HG03060 (cell line): Measurements from ENCODE around the gene KPNA3.
"Not testable (repeated sequence)": the region's sequence is repeated elsewhere in the genome, so short reads cannot be mapped to it uniquely, and the experiment has no call there.

Experiments used
- ATAC-seq: cut with Tn5 transposase; IDR thresholded peaks from one replicate; pipeline ENCODE4 v1.9.1; 2021; ENCODE audit warnings: low read depth, moderate number of reproducible peaks; ENCODE audit not compliant: unreplicated experiment

Gene KPNA3

DNA sequence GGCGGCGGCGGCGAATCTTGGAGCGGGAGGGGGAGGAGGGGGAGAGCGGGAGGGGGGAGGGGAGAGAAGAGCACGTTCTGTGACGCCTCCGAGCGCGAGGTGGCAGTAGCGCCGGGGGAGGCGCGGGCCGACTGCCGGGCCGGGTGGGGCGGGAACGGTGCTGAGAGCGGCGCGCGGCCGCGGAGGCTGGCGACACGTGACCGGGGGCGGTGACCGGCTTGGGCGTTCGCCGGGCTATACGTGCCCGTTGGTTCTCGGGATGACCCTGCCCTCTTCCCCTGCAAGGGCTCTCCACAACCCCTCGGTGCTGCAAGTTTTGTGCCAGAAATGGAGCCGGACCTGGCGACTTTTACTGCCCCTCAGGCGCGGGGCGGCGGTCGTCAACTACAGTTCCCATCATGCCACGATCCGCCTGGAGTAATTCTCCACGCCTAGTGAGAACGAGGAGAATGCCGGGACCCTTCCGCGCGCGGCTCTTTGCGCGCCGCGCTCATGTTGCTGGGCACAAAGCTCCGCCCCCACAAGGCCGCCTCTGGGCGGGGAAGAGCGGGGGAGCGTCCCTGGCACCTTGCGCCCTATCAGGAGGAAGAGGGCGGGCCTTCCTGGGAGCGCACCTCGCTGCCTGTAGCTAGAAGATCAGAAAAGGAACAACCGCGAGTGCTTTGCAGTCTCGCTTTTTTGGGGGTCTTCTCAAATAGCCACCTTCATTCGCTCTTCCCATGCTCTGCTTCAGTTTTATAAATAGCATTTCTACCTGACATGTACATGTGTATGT, at the start of gene KPNA3:
TSS of gene KPNA3 (minus strand) at position 133 of the 775 bp plus-strand sequence. CDS start 176 bp downstream, outside the sequence.
- ATAC-seq = peak; percentile 70

DNA sequence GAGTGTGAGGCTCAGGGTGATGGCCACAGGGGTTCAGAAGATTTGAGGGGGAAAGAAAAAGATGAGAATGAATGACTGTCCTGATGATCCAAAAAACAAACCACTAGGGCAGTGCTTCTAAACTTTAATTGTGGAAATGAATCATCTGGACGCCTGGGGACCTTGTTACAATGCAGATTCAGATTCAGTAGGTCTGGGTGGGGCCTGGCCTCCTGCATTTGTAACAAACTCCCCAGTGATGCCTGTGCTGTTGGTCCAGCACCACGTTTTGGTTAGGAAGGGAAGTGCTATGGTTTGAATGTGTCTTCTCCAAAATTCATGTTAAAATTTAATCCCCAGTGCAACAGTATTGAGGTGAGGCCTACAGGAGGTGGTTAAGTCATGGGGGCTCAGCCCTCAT, 49.5 kb upstream of the KPNA3 start:
- no peak for ATAC-seq

- no peak for ATAC-seq
Measured at GRCh38 chr13:49840675-49841074, 48.2 kb upstream of the KPNA3 start.

GRCh38 chr13:49840266-49840665, 47.8 kb upstream of the KPNA3 start:
- no peak for ATAC-seq

DNA sequence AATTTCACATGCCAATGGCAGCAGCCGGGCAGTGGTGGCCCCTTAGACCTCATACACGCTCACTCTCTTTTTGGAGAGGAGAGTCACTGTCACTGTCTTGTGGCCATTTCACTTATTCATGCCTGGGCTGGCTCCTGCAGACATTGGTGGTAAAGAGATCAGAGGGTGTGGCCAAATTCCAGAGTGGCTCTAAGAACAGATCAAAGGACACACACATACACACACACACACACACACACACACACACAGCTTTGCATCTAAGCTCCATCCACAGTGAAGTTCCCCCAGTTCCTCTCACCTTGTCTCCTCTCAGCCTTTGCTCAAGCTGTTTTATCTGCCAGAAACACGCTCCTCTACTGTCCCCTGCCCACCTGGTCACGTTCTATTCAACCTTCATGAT, 46.5 kb upstream of the KPNA3 start:
- ATAC-seq = no peak

DNA sequence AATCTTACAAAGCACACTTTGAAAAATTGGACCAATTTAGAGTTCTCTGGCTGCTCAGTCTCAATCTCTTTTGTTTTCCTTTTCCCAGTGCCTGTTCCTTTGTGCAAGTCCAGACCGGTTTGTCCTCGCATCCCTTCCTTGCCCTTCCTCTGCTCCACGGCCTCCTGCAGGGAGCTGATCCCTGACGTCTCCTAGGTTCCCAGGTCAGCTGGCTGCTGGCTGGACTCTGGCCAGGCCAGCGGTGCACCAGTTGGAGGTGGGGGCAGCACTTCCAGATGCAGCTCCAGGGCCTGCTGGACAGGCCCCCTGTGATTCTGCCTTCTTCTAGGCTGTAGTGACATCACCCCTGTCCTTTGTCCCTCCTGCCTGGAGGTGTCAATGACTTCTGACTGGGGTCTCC, 44.0 kb upstream of the KPNA3 start:
- ATAC-seq = no peak

DNA sequence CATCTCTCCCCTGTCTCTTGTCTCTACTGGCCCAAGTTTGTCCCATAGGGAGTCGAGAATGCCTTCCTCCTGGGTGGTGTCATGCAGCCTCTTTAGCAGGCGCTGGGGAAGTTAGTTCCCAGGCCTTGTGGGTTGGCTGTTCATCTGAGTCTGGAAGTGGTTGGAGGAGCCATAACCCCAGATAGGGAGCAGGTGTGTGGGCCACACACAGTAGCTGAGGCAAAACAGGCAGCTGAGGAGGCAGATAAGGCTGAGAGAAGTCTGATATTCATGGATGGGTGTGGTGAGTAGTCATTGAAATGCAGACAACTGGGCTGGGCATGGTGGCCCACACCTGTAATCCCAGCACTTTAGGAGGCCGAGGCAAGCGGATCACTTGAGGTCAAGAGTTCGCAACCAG, 40.9 kb upstream of the KPNA3 start:
- ATAC-seq = no peak

DNA sequence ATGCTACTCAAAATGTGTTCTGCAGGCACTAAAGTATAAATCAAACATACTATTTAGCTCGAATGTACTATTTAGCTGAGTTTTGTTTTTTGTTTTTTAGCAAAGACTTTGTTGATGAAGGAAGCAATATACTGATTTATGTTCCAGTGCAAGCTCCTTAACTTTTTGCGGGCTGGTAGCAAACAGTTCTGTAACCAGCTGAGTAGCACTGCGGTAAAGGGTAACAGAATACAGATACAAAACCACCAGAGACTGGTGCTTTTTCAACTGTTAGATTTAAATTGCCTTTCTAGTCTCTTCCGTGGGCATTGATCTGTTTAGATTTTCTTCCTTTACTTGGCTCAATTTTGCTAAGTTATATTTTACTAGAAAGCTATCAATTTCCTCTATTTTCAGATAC, 39.0 kb upstream of the KPNA3 start:
- no peak for ATAC-seq

DNA sequence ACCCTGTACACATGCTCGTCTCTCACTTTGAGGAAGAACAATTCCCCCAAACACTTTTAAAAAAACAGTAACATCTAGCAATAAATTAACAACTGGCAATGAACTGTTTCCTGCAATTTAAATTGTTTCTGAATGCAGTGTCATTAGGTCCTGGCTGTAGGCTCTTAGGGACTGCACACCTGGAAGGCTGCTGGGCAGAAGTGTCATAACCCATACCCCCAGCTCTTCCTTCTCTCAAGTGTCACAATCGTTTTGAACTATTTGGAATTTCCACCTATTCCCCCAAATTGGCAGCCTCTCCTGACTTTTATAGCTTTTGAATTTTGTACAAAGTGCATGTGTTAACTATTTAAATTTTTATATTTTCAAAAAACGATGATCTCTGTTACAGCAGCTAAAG, 38.2 kb upstream of the KPNA3 start:
- ATAC-seq = no peak

DNA sequence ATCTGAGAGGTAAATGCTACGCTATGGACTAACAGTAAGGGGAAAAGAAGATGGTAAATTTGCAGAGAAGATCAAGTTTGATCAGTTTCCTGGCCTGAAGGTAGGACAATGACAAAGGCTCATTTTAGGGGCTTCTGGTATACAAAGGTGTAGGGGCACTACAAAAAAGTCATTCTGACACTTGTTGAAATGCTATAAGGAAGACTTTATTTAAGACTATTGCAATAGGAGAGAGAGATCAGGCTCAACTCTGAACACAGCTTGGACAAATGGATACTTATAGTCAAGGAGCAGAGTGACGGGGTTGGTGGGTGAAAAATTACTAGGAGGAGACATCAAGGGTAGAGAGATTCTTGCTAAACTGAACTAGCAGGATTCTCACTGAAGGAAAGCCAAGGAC, 37.2 kb upstream of the KPNA3 start:
- ATAC-seq = no peak

- no peak for ATAC-seq
Measured at GRCh38 chr13:49828453-49828852, 36.0 kb upstream of the KPNA3 start.

GRCh38 chr13:49827891-49828290, 35.4 kb upstream of the KPNA3 start:
- no peak for ATAC-seq

GRCh38 chr13:49827336-49827735, 34.9 kb upstream of the KPNA3 start:
- ATAC-seq = no peak

DNA sequence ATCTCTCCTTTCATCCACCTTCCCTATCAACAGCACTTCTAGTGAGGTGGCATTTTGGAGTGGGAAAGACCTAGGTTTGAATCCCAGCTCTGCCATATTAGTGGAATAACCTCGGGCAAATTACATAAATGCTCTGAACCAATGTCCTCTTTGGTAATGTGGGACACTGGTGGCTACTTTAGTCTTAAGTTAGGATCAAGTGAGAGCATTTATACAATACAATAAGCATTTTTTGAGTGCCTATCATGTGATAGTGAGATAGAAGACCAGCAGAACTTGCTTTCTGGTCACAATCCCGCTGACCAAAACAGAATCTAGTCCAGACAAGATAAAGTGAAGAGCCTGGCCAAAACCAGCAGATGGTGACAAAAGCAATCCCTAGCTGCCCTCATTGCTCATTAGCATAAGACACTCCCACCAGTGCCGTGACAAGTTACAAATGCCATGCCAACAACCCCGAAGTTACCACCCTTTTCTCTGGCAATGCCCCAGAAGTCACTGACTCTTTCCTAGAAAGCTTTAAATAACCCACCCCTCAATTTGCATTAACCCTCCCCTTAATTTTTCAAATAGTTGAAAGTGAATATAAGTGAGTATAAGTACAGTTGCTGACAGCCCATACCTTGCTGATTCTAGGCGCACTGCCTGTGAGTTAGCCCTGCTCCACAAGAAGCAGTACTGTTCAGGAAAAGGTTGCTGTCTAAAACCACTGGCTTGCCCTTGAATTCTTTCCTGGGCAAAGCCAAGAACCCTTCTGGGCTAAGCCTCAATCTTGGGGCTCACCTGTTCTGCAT, 28.9 kb upstream of the KPNA3 start:
- ATAC-seq = no peak

DNA sequence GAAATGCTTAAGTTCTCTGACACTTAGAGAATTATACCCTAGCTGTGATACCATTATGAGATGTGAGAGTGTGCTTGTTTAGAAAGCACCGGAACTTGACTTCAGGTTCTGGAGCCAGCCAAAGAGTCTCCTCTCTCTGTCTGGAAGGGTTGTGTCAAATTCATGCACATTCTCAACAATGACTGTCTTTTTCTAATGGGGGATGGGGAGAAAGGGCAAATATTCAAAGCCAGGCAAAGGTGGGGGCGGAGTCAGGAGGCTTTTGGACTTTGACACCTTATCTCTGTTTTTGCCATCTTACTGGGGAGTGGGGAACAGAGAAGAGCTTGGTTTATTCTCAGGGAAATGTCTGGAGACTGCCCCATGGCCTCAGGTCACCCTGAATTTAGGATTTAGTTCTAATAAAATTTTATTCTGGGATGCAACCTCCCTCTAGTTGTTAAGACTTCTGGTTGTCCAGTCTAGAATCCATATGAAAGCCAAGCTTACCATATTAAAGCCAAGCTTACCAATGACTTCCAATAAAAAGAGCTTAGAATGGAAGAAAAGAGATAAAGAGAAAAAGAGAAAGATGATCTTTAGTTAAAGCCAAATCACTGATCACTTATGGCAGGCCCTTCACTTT, 28.2 kb upstream of the KPNA3 start:
- ATAC-seq = no peak

DNA sequence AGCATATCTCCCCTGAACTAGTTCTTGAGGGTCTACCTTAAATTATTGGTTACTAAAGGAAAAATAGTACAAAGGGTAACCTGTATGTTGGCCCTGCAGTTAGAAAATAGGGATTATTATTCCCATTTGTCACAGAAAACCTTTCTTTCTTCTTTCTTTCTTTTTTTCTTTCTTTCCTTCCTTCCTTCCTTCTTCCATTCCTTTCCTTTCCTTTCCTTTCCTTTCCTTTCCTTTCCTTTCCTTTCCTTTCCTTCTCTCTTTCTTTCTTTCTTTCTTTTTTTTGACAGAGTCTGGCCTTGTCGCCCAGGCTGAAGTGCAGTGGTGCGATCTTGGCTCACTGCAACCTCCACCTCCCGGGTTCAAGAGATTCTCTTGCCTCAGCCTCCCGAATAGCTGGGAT, 23.6 kb upstream of the KPNA3 start:
- ATAC-seq = not testable (repeated sequence)

- no peak for ATAC-seq
Measured at GRCh38 chr13:49814551-49815270, 22.2 kb upstream of the KPNA3 start.

DNA sequence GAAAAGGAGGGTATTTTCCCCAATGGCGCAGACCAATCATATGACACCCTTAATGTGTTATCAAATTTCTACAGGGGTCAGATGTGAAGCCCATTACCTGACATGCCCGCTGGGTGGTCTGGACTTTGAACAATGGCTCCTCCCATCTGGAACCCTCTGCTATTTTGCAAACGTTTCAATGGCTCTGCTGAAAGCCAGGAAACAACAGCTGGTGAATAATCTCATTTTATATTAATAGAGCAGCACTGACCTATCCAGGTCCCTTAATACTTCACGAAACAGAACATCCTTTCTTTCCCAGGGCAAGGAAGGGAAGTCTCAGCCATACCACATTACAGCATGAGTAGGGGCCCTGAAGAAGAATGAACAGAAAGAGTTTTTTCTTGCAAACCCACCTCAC, 20.3 kb upstream of the KPNA3 start:
- no peak for ATAC-seq

GRCh38 chr13:49811527-49811908, 19.0 kb upstream of the KPNA3 start:
- no peak for ATAC-seq

DNA sequence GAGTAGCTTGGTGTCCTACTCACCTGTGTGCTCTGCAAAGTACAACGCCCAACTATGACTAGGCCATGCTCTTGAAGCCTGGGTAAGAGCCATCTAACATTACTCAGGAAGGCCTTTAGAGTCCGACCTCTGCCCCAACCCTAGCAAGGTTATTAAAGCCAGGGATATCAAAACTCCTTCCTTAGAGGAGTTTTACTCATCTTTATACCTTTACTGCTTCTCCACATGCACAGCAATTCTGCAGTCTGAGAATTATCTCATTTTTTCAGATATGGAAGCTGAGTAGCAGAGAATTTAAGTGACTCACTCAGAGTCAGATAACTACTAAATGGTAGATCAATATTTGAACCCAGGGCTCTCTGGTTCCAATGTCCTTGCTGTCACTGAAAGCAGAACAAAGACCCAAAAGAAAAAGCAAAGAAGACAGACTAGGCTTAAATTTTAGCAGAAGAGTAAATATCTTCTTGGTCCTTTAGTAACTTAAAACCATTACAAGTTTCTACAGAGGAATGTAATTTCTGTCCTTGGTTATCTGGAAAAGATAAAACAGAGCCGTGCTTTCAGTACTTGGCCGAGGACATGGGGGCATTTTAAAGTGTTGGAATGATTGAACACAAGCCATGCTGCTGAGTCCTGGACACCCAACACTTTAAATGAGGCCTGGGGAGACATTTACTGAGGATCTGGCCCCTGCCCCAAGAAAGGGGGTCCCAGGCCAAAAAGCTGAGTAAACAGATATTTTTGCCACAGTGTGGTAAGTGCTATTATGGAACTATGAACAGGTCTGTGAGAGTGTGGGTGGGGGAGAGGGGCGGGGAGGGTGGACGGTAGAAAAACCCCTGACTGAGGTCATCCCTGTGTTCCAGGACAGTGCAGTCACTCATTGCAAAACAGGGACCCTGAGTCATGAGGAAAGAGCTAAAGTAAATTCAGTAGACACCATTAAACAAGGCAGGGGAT, 18.4 kb upstream of the KPNA3 start:
- ATAC-seq = no peak
